ENCODE results near the gene COLGALT1. TPM values are rescaled to one million over a fixed set of nuclear protein-coding genes. Genes with fewer than 3 reads are reported as not detected.

COLGALT1 gene
- total and polyA plus RNA-seq, 9 of the 15 experiments (the other 6 are each of a cell fraction or from before 2014, with no cell fraction given), result 4.9 to 119 (median 82.6) TPM

DNA sequence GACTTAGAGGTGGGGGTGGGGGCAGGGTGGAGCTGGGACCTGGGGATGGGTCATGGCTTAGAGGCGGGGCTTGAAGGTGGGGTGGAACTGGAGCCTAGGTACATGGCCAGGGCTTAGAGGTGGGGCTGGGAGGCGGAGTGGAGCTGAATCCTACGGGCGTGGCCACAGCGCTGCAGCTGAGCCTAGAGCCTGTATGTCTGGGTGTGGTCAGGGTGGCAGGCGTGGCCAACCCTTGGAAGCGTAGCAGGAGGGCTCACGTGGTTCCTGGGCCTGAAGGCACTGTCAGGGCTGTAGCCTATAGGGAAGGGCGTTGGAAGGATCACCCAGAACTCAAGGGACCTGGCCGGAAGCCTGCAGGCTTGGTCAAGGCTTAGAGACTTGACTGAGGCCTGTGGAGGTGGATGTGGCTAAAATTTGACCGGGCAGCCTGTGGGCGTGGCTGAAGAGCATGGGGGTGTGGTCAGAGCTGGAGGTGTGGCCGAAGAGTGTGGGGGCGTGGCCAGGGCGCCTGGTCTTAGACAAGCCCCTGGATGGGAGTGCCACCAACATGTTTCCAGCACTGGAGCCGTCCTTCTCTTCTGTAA is 24.3 kb downstream of the COLGALT1 start (continued):
- TF ChIP-seq NUFIP1 (IDR thresholded peaks at IDR 0.05; ENCODE audit: partially characterized antibody) (no peak), HDGF (IDR thresholded peaks at IDR 0.05) (peak; percentile 99; the same call in 1 of the 2 replicates), MBD1 (CRISPR knock-in tag; IDR thresholded peaks at IDR 0.05) (no peak), ATF1 (CRISPR knock-in tag; IDR thresholded peaks at IDR 0.05) (no peak), ATF1 (tag; IDR thresholded peaks at IDR 0.05) (peak; percentile 50), RFX1 (IDR thresholded peaks at IDR 0.05) (no peak), TARDBP (IDR thresholded peaks at IDR 0.05) (peak; percentile 48; the same call in 1 of the 2 replicates), ZFX (CRISPR knock-in tag; IDR thresholded peaks at IDR 0.05) (peak; percentile 43), MYNN (IDR thresholded peaks at IDR 0.05) (peak; percentile 28; the same call in 1 of the 2 replicates), MYNN (CRISPR knock-in tag; IDR thresholded peaks at IDR 0.05) (no peak), ZNF77 (CRISPR knock-in tag; IDR thresholded peaks at IDR 0.05) (no peak), MYC (IDR thresholded peaks at IDR 0.05; ENCODE audit: low read depth, low read length) (peak; percentile 71), MYC (CRISPR knock-in tag; IDR thresholded peaks at IDR 0.05; ENCODE audit: borderline replicate concordance, low read depth) (no peak), NONO (IDR thresholded peaks at IDR 0.05; ENCODE audit: low read depth in 2 of 2, low read length in 1 of 2) (no peak), TRIM25 (IDR thresholded peaks at IDR 0.05; ENCODE audit: borderline replicate concordance) (no peak), BHLHE40 (IDR thresholded peaks at IDR 0.05; ENCODE audit: low read length) (peak; percentile 69), CBFA2T2 (conservative IDR thresholded peaks at IDR 0.05) (peak; percentile 59), ATF3 (IDR thresholded peaks at IDR 0.05) (no peak), ATF3 (CRISPR knock-in tag; conservative IDR thresholded peaks at IDR 0.05) (0 out of 2 replicates have a peak, but pooled peaks have one; percentile 33), ZNF133 (CRISPR knock-in tag; IDR thresholded peaks at IDR 0.05) (no peak), HMGN3 (IDR thresholded peaks at IDR 0.05; ENCODE audit: borderline replicate concordance, extremely low read depth, insufficient read length, low read depth, low read length) (peak; percentile 47), XRCC5 (IDR thresholded peaks at IDR 0.05; ENCODE audit: low read depth, low read length) (0 out of 2 replicates have a peak, but pooled peaks have one; percentile 22), XRCC4 (IDR thresholded peaks at IDR 0.05; ENCODE audit: extremely low read depth, insufficient read depth, insufficient read length) (no peak), DACH1 (IDR thresholded peaks at IDR 0.05; ENCODE audit: partially characterized antibody) (peak; percentile 19)
- TF ChIP-seq, protein P1, sequence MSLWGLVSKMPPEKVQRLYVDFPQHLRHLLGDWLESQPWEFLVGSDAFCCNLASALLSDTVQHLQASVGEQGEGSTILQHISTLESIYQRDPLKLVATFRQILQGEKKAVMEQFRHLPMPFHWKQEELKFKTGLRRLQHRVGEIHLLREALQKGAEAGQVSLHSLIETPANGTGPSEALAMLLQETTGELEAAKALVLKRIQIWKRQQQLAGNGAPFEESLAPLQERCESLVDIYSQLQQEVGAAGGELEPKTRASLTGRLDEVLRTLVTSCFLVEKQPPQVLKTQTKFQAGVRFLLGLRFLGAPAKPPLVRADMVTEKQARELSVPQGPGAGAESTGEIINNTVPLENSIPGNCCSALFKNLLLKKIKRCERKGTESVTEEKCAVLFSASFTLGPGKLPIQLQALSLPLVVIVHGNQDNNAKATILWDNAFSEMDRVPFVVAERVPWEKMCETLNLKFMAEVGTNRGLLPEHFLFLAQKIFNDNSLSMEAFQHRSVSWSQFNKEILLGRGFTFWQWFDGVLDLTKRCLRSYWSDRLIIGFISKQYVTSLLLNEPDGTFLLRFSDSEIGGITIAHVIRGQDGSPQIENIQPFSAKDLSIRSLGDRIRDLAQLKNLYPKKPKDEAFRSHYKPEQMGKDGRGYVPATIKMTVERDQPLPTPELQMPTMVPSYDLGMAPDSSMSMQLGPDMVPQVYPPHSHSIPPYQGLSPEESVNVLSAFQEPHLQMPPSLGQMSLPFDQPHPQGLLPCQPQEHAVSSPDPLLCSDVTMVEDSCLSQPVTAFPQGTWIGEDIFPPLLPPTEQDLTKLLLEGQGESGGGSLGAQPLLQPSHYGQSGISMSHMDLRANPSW (CRISPR knock-in tag; IDR thresholded peaks at IDR 0.05), result 0 out of 2 replicates have a peak, but pooled peaks have one; percentile 73

Data from K562 (cell line).